HCT116 (cell line): ENCODE results near the gene SETD1B. TPM values are rescaled to one million over a fixed set of nuclear protein-coding genes. Genes with fewer than 3 reads are reported as not detected.

ENCODE experiments used
- ATAC-seq: fragments of 200-7000 bp; cut with Tn5 transposase; 2 replicates; pipeline ENCODE4 v1.9.1; 2020; ENCODE audit warnings: mild to moderate bottlenecking, moderate library complexity
- BruUV-seq: library from RNA; stranded (reverse); fragments of 400-500 nt; replicated peaks from 2 replicates; lab custom pipeline; 2021; lab: Mats Ljungman, UMichigan
- CTCF ChIA-PET: fragments of 300-600 bp; sonication (Branson Sonifier 250); formaldehyde crosslinking; loops from one replicate; lab custom pipeline; 2021; ENCODE audit warnings: antibody characterized with exemption; lab: Charles Lee
- POLR2A ChIA-PET: fragments of 300-600, 350-600 bp; sonication (Branson Sonifier 250); formaldehyde crosslinking; loops from one replicate; lab custom pipeline; 2021; ENCODE audit warnings: antibody characterized with exemption; lab: Charles Lee
- RAD21 ChIA-PET, 2 experiments: fragments of 300-600 bp; sonication (Branson Sonifier 250); formaldehyde crosslinking; loops; one replicate each; lab custom pipeline; 2023; ENCODE audit warnings: low total read pairs in 2 of 2; ENCODE audit not compliant: uncharacterized antibody in 2 of 2, unreplicated experiment in 2 of 2, low non-redundant PET in 1 of 2; lab: Charles Lee
- DNase-seq: peaks from one replicate; pipeline ENCODE4 v3.0.0-alpha.2; 2010; ENCODE audit warnings: low read depth, low spot score
- H2AFZ ChIP-seq: fragments of 200-600 bp; shearing (Covaris generic), sonication (generic); 2 replicates; pipeline ENCODE4 v1.6.1; 2017; ENCODE audit warnings: low read depth, mixed run types, mixed read lengths, antibody characterized with exemption, low read length; ENCODE audit not compliant: poor library complexity, severe bottlenecking
- H3K27ac ChIP-seq: 2 replicates; pipeline ENCODE4 v1.5.1; 2012; ENCODE audit warnings: low read depth, low read length
- H3K27me3 ChIP-seq: fragments of 200-600 bp; sonication (generic); 2 replicates; pipeline ENCODE4 v1.6.1; 2016; ENCODE audit warnings: mixed run types, low read length, mixed read lengths; ENCODE audit not compliant: insufficient read depth
- H3K36me3 ChIP-seq, 2 experiments: fragments of 200-500 bp in 1 of 2; fragments of 200-600 bp in 1 of 2; sonication (Bioruptor generic) in 1 of 2; sonication (generic) in 1 of 2; 2 replicates each; pipeline versions ENCODE4 v1.5.1 to v1.6.1; 2014 to 2016; ENCODE audit warnings: low read length in 2 of 2, inconsistent platforms in 1 of 2, mixed read lengths in 1 of 2, mixed run types in 1 of 2; ENCODE audit not compliant: insufficient read depth in 2 of 2, control insufficient read depth in 1 of 2
- H3K4me1 ChIP-seq, 2 experiments: fragments of 200-600 bp in 1 of 2; sonication (generic) in 1 of 2; 2 replicates each; pipeline versions ENCODE4 v1.5.1 to v1.6.1; 2012 to 2017; ENCODE audit warnings: low read length in 2 of 2, inconsistent platforms in 1 of 2, mild to moderate bottlenecking in 1 of 2, mixed read lengths in 1 of 2, mixed run types in 1 of 2, moderate library complexity in 1 of 2; ENCODE audit not compliant: insufficient read depth in 2 of 2, control insufficient read depth in 1 of 2
- H3K4me2 ChIP-seq: fragments of 200-600 bp; sonication (generic); 2 replicates; pipeline ENCODE4 v1.6.1; 2017; ENCODE audit warnings: mixed run types, low read length, mixed read lengths
- H3K4me3 ChIP-seq, 2 experiments: fragments of 200-600 bp in 1 of 2; sonication (generic) in 1 of 2; replicated peaks in 1 of 2; 2 replicates each; pipeline ENCODE4 v1.5.1; 2011 to 2016; ENCODE audit warnings: low read length in 2 of 2, control low read depth in 1 of 2, low read depth in 1 of 2, mild to moderate bottlenecking in 1 of 2, mixed read lengths in 1 of 2, mixed run types in 1 of 2
- H3K79me2 ChIP-seq: fragments of 200-600 bp; sonication (generic); 2 replicates; pipeline ENCODE4 v1.6.1; 2017; ENCODE audit warnings: mild to moderate bottlenecking, mixed run types, low read length, moderate library complexity, mixed read lengths; ENCODE audit not compliant: insufficient read depth
- H3K9ac ChIP-seq: fragments of 200-600 bp; sonication (generic); 2 replicates; pipeline ENCODE4 v1.6.1; 2016; ENCODE audit warnings: low read length, mixed read lengths
- H3K9me2 ChIP-seq: fragments of 200-600 bp; sonication (generic), shearing (Covaris generic); 2 replicates; pipeline ENCODE4 v1.6.1; 2017; ENCODE audit warnings: mixed run types, mild to moderate bottlenecking, moderate library complexity; ENCODE audit not compliant: insufficient read depth
- H3K9me3 ChIP-seq, 2 experiments: fragments of 200-500 bp in 1 of 2; fragments of 200-600 bp in 1 of 2; sonication (Bioruptor generic) in 1 of 2; sonication (generic) in 1 of 2; 2 replicates each; pipeline ENCODE4 v1.6.1; 2014 to 2017; ENCODE audit warnings: low read length in 2 of 2, mixed read lengths in 2 of 2, inconsistent platforms in 1 of 2, low read depth in 1 of 2, mild to moderate bottlenecking in 1 of 2, mixed run types in 1 of 2, moderate library complexity in 1 of 2; ENCODE audit not compliant: control insufficient read depth in 1 of 2, insufficient read depth in 1 of 2
- H4K20me1 ChIP-seq: fragments of 200-600 bp; sonication (generic), shearing (Covaris generic); 2 replicates; pipeline ENCODE4 v1.6.1; 2017; ENCODE audit warnings: mixed run types, mild to moderate bottlenecking, moderate library complexity; ENCODE audit not compliant: insufficient read depth
- CBX3 ChIP-seq: IDR thresholded peaks from 2 replicates; pipeline ENCODE4 v1.6.1; 2012; ENCODE audit warnings: low read depth
- EGR1 ChIP-seq: IDR thresholded peaks from 2 replicates; pipeline ENCODE4 v1.6.1; 2012; ENCODE audit warnings: low read depth
- JUND ChIP-seq: IDR thresholded peaks from 2 replicates; pipeline ENCODE4 v1.6.1; 2012
- POLR2A ChIP-seq: IDR thresholded peaks from 2 replicates; pipeline ENCODE4 v1.7.0; 2011; ENCODE audit warnings: borderline replicate concordance; ENCODE audit not compliant: insufficient read depth, insufficient read length; ENCODE audit errors: extremely low read depth
- SIN3A ChIP-seq: IDR thresholded peaks from 2 replicates; pipeline ENCODE4 v1.6.1; 2012; ENCODE audit warnings: low read depth
- SP1 ChIP-seq: IDR thresholded peaks from 2 replicates; pipeline ENCODE4 v1.6.1; 2012; ENCODE audit warnings: low read depth
- YY1 ChIP-seq: IDR thresholded peaks from 2 replicates; pipeline ENCODE4 v1.6.1; 2011; ENCODE audit warnings: low read length, low read depth, moderate library complexity, mild to moderate bottlenecking; ENCODE audit not compliant: insufficient replicate concordance; ENCODE audit errors: extremely low read depth
- ZFX ChIP-seq: fragments of 450-650 bp; IDR thresholded peaks from 2 replicates; pipeline ENCODE4 v1.6.1; 2017
- ZNF274 ChIP-seq: fragments of 200-500 bp; sonication (Bioruptor generic); IDR thresholded peaks from 2 replicates; pipeline ENCODE4 v1.6.1; 2014; ENCODE audit warnings: mild to moderate bottlenecking, low read depth, low read length, inconsistent platforms
- intact Hi-C: fragments of 100-400 bp; cut with micrococcal nuclease; formaldehyde crosslinking; loops from 2 replicates; pipeline ENCODE4 v1.10.0; 2022
- total RNA-seq: library from RNA; stranded (reverse); gene quantifications from one replicate; pipeline ENCODE4 v1.2.1, GENCODE V29; 2021; ENCODE audit not compliant: unreplicated experiment
- TF ChIP-seq, protein P1 (sequence below): IDR thresholded peaks from 2 replicates; pipeline ENCODE4 v1.6.1; 2011; ENCODE audit warnings: mild to moderate bottlenecking, low read length, moderate library complexity; ENCODE audit not compliant: insufficient replicate concordance; ENCODE audit errors: extremely low read depth
- TF ChIP-seq, protein P2 (sequence below), 3 experiments: fragments of 200-600 bp in 1 of 3; sonication (generic) in 1 of 3; IDR thresholded peaks in 2 of 3; conservative IDR thresholded peaks in 1 of 3; 2 replicates each; pipeline ENCODE4 v1.5.1; 2012 to 2017; ENCODE audit warnings: low read depth in 2 of 3, low read length in 2 of 3, antibody characterized with exemption in 1 of 3, borderline replicate concordance in 1 of 3, control low read depth in 1 of 3, mild to moderate bottlenecking in 1 of 3, mixed read lengths in 1 of 3, mixed run types in 1 of 3, moderate library complexity in 1 of 3; ENCODE audit not compliant: insufficient read depth in 1 of 3
- TF ChIP-seq, protein P3 (sequence below): IDR thresholded peaks from 2 replicates; pipeline ENCODE4 v1.6.1; 2012; ENCODE audit warnings: low read depth

The SETD1B gene
- total RNA-seq, 1 experiment from 2014 or later, result 17.5 TPM

DNA sequence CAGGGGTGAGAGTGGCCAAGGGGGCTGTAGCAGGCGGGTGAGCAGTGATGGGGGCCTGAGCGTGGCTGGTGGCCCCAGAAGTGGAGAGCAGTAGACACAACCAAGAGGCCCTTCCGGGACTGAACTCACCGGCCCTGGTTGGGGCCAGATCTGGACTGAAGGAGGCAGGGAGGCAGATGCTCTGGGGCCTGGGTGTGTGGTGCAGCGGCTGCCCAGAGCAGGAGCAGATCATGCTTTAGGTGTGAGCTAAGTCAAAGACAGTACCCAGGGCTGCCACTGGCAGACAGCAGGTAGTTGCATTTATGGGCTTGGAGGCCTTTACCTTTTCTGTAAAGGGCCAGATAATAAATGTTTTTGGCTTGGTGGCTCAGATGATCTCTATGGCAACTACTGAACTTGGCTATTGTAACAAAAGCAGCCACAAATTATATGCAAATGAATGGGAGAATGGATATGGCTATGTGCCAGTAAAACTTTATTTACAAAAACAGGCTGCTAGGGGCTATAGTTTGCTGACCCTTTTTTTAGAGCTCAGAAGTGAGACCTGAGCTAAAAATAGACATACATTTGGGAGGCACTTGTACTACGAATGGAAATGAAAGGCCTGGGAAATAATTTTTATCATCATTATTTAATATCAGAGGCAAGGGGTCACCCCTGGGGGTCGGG lies 25.6 kb downstream of the SETD1B start:
- Histone ChIP-seq H3K9me3 (no peaks in the 10 kb centered on the region), H3K27ac (0 out of 2 replicates have a peak overlapping the region, but pooled peaks have one; percentile 13), H3K27me3 (no peaks in the 10 kb centered on the region), H3K79me2 (no peaks in the 10 kb centered on the region; the same call in 1 of the 2 replicates), H3K4me3 (no peak overlapping the region), H3K9ac (no peak overlapping the region), H3K4me2 (no peak overlapping the region), H3K9me2 (no peaks in the 10 kb centered on the region), H2AFZ (no peak overlapping the region), H3K36me3 (peaks cover 13 to 28% of the 10 kb centered on the region in 2 experiments; a peak in 3 of 4 replicates), H3K4me1 (no peaks in the 10 kb centered on the region), H4K20me1 (no peaks in the 10 kb centered on the region)
- intact Hi-C loops, result no loop called here
- POLR2A ChIA-PET, result no interaction called here
- RAD21 ChIA-PET, result no interaction called here
- CTCF ChIA-PET, result interaction anchor here (1.1 kb wide), 1 partner anchor 35 kb away, joined by 3 read pairs; no protein-coding TSS in a partner anchor
- no peak for TF ChIP-seq EGR1
- TF ChIP-seq YY1, result no peak
- TF ChIP-seq POLR2A, result no peak
- TF ChIP-seq ZFX, result no peak
- no peak for TF ChIP-seq SIN3A
- no peak for ATAC-seq
- BruUV-seq, result no TSS peak
- DNase-seq, result no peak

DNA sequence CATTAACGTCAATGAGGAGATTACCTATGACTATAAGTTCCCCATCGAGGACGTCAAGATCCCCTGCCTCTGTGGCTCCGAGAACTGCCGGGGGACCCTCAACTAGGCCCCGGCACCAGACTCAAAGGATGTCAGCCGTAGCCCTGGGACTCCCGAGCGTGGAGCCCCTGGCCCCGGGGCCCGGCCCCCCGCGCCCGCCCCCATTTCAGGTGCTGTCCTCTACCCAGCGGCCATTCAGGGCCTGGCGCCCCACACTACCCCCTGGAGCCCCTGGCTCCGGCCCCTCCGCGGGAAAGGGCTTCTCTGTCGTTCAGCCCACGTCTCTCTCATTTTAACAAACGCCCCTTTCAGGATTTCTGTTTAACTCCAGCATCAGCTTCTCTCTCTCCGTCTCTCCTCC lies 26.3 kb downstream of the SETD1B start:
- RAD21 ChIA-PET, result no interaction called here
- intact Hi-C loops, result no loop called here
- no peaks in the 10 kb centered on the region for H4K20me1 ChIP-seq
- TF ChIP-seq SP1, result no peak
- TF ChIP-seq JUND, result no peak
- no peak for TF ChIP-seq CBX3
- TF ChIP-seq POLR2A, result no peak
- TF ChIP-seq ZNF274, result no peak
- TF ChIP-seq, protein P1, sequence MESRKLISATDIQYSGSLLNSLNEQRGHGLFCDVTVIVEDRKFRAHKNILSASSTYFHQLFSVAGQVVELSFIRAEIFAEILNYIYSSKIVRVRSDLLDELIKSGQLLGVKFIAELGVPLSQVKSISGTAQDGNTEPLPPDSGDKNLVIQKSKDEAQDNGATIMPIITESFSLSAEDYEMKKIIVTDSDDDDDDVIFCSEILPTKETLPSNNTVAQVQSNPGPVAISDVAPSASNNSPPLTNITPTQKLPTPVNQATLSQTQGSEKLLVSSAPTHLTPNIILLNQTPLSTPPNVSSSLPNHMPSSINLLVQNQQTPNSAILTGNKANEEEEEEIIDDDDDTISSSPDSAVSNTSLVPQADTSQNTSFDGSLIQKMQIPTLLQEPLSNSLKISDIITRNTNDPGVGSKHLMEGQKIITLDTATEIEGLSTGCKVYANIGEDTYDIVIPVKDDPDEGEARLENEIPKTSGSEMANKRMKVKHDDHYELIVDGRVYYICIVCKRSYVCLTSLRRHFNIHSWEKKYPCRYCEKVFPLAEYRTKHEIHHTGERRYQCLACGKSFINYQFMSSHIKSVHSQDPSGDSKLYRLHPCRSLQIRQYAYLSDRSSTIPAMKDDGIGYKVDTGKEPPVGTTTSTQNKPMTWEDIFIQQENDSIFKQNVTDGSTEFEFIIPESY, result no peak
- TF ChIP-seq ZFX, result no peak
- TF ChIP-seq, protein P2, sequence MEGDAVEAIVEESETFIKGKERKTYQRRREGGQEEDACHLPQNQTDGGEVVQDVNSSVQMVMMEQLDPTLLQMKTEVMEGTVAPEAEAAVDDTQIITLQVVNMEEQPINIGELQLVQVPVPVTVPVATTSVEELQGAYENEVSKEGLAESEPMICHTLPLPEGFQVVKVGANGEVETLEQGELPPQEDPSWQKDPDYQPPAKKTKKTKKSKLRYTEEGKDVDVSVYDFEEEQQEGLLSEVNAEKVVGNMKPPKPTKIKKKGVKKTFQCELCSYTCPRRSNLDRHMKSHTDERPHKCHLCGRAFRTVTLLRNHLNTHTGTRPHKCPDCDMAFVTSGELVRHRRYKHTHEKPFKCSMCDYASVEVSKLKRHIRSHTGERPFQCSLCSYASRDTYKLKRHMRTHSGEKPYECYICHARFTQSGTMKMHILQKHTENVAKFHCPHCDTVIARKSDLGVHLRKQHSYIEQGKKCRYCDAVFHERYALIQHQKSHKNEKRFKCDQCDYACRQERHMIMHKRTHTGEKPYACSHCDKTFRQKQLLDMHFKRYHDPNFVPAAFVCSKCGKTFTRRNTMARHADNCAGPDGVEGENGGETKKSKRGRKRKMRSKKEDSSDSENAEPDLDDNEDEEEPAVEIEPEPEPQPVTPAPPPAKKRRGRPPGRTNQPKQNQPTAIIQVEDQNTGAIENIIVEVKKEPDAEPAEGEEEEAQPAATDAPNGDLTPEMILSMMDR (IDR thresholded peaks at IDR 0.05 in 2 of 3, conservative IDR thresholded peaks at IDR 0.05 in 1 of 3; ENCODE audit: borderline replicate concordance in 1 of 3, insufficient read depth in 1 of 3, low read depth in 2 of 3, low read length in 2 of 3), result no peak
- TF ChIP-seq, protein P3, sequence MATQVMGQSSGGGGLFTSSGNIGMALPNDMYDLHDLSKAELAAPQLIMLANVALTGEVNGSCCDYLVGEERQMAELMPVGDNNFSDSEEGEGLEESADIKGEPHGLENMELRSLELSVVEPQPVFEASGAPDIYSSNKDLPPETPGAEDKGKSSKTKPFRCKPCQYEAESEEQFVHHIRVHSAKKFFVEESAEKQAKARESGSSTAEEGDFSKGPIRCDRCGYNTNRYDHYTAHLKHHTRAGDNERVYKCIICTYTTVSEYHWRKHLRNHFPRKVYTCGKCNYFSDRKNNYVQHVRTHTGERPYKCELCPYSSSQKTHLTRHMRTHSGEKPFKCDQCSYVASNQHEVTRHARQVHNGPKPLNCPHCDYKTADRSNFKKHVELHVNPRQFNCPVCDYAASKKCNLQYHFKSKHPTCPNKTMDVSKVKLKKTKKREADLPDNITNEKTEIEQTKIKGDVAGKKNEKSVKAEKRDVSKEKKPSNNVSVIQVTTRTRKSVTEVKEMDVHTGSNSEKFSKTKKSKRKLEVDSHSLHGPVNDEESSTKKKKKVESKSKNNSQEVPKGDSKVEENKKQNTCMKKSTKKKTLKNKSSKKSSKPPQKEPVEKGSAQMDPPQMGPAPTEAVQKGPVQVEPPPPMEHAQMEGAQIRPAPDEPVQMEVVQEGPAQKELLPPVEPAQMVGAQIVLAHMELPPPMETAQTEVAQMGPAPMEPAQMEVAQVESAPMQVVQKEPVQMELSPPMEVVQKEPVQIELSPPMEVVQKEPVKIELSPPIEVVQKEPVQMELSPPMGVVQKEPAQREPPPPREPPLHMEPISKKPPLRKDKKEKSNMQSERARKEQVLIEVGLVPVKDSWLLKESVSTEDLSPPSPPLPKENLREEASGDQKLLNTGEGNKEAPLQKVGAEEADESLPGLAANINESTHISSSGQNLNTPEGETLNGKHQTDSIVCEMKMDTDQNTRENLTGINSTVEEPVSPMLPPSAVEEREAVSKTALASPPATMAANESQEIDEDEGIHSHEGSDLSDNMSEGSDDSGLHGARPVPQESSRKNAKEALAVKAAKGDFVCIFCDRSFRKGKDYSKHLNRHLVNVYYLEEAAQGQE, result no peak

More for the DNA sequence above, 26.3 kb downstream of the SETD1B start:
- Histone ChIP-seq H3K36me3 (peaks cover 13 to 28% of the 10 kb centered on the region in 2 experiments; a peak in 3 of 4 replicates), H3K27me3 (no peaks in the 10 kb centered on the region), H3K4me3 (no peak overlapping the region), H3K9me2 (no peaks in the 10 kb centered on the region), H3K9me3 (no peaks in the 10 kb centered on the region), H3K27ac (no peak overlapping the region), H3K4me2 (no peak overlapping the region), H3K79me2 (no peaks in the 10 kb centered on the region; the same call in 1 of the 2 replicates), H2AFZ (no peak overlapping the region), H3K4me1 (no peaks in the 10 kb centered on the region), H3K9ac (no peak overlapping the region)
- no TSS peak for BruUV-seq
- ChIA-PET POLR2A (no interaction called here), CTCF (no interaction called here)
- DNase-seq (no peak), ATAC-seq (no peak)
